ENCODE data around the gene PDE4B.

- no peak for TF ChIP-seq POLR2A (IDR thresholded peaks at IDR 0.05)
- no peak for TF ChIP-seq CTCF (IDR thresholded peaks at IDR 0.05)
These were observed 197.5 kb downstream of the PDE4B start for GRCh38 chr1:65990161-65990560.
